ENCODE results near the gene EEPD1.

DNA sequence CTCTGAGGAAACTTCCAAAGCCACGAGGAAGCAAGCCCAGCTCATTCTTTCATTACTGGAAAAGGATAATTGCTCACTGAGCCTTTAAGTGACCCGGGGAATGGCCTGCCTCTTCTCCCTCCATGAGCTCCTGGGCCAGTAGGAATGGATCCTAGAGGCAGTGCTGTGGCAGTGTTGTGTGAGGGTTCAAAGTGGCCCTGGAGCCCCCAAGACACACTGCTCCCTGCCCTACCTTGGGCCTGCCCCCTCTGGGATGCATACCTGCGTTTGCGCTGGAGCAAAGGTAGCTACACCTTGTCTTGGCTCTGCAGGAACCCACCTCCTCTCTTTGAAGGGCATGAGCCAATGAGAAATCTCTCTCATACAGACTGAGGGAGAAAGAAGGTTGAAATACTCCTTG lies 120.8 kb downstream of the EEPD1 start:
- TF ChIP-seq, protein P1, sequence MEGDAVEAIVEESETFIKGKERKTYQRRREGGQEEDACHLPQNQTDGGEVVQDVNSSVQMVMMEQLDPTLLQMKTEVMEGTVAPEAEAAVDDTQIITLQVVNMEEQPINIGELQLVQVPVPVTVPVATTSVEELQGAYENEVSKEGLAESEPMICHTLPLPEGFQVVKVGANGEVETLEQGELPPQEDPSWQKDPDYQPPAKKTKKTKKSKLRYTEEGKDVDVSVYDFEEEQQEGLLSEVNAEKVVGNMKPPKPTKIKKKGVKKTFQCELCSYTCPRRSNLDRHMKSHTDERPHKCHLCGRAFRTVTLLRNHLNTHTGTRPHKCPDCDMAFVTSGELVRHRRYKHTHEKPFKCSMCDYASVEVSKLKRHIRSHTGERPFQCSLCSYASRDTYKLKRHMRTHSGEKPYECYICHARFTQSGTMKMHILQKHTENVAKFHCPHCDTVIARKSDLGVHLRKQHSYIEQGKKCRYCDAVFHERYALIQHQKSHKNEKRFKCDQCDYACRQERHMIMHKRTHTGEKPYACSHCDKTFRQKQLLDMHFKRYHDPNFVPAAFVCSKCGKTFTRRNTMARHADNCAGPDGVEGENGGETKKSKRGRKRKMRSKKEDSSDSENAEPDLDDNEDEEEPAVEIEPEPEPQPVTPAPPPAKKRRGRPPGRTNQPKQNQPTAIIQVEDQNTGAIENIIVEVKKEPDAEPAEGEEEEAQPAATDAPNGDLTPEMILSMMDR (IDR thresholded peaks at IDR 0.05) = no peak
- TF ChIP-seq POLR2A (IDR thresholded peaks at IDR 0.05) = no peak
